Stimulated activated CD8-positive, alpha-beta memory T cell treated with anti-CD3 and anti-CD28 coated beads, Interleukin-2, amount 100 ng/mL, for 1 hour (primary cell): ENCODE measurements around the gene MAOA.
"Not testable (repeated sequence)": the region's sequence is repeated elsewhere in the genome, so short reads cannot be mapped to it uniquely, and the experiment has no call there.

ENCODE experiments used
- DNase-seq, 2 donors: peaks; one replicate each; pipeline ENCODE4 v3.0.0-alpha.2; 2020; ENCODE audit warnings: low read depth in 2 of 2

Gene MAOA

DNA sequence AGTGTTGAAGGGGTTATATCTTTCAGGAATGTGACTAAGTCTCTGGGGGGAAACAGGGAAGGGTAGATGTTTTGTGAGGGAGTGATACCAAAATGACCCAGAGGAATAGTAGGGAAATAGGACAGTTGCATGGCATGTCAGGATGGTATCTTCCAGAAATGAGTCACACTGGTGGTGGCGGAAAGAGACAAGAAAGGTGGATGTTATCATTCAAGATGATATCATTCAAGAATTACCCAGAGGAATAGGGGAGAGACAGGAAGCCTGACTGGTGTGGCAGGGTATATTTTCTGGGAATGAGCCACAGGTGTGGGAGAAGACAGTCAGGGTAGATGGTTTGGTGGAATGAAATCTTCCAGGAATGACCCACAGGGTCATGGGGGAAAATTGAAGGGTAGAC lies 61.1 kb downstream of the MAOA start:
- DNase-seq = no peak

DNA sequence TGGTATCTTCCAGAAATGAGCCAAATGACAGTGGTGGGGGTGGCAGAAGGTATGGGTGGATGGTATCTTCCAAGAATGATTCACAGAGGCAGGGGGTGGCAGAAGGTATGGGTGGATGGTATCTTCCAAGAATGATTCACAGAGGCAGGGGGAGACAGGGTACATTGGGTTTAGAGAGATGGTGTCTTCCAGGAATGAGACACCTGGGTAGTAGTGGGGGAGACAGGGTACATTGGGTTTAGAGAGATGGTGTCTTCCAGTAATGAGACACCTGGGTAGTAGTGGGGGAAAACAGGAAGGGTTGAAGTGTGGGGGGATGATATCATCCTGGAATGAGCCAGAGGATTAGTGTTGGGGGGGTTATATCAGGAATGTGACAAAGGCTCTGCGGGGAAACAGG lies 62.0 kb downstream of the MAOA start:
- DNase-seq = no peak

DNA sequence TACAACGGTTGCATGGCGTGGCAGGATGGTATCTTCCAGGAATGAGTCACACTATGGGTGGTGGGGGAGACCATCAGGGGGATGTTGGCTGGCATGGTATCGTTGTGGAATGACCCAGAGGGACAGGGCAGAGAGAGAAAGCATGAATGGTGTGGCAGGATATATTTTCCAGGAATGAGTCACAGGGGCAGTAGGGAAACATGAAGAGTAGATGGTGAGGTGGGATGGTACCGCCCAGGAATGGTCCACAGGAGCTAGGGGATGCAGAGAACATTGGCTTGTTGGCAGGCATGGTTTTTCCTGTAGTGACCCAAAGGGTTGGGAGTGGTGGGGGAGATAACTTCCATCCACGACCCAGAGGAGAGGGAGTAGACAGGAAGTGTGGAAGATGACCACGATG lies 62.4 kb downstream of the MAOA start:
- DNase-seq = no peak

DNA sequence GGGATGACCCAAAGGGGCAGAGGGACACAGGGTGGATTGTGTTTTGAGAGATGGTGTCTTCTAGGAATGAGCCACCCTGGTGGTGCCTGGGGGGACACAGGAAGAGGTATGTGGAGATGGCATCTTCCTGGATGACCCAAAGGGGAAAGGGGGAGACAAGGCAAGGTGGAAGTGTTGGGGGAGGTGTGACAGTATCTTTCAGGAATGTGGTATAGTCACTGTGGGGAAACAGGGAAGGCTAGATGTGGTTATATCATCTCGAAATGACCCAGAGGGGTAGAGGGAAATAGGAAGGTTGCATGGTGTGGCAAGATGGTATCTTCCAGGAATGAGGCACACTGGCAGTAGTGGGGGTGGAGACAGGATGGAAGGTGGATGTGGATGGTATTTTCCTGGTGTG lies 62.9 kb downstream of the MAOA start:
- no peak for DNase-seq

DNA sequence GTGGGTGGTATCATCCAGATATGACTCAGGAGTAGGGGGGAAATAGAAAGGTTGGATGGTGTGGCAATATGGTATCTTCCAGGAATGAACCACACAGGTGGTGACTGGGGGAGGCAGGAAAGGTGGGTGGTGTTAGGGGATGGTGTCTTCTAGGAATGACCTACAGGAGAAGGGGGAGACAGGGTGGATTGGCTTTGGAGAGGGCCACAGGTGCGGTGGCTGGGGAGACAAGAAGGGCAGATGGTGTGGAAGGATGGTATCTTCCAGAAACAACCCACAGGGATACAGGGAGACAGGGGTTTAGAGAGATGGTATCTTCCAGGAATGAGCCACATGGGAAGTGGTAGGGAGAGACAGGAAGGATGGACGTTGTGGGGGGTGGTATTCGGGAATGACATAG lies 64.0 kb downstream of the MAOA start:
- DNase-seq = no peak

DNA sequence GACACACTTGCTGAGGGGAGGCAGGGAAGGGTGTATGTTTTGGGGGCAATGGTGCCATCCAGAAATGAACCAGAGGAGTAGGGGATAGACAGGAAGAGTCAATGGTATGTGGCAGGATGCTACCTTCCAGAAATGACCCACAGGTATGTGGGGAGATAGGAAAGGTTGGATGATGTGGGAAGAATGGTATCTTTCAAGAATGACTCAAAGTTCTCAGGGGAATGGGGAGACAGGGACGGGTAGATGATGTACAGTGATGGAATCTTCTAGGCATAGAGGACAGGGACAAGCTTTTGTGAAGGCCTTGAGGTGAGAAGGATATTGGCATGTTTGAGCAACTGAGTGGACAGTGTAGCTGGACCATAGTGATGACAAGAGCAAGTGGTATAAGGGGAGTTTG lies 64.9 kb downstream of the MAOA start:
- DNase-seq = no peak

DNA sequence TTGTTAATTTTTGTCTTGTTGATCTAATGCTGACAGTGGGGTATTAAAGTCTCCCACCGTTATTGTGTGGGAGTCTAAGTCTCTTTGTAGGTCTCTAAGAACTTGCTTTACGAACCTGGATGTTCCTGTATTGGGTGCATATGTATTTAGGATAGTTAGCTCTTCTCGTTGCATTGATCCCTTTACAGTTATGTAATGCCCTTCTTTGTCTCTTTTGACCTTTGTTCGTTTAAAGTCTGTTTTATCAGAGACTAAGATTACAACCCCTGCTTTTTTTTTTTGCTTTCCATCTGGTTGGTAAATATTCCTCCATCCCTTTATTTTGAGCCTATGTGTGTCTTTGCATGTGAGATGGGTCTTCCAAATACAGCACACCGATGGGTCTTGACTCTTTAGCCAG lies 69.1 kb downstream of the MAOA start:
- DNase-seq = not testable (repeated sequence)

DNA sequence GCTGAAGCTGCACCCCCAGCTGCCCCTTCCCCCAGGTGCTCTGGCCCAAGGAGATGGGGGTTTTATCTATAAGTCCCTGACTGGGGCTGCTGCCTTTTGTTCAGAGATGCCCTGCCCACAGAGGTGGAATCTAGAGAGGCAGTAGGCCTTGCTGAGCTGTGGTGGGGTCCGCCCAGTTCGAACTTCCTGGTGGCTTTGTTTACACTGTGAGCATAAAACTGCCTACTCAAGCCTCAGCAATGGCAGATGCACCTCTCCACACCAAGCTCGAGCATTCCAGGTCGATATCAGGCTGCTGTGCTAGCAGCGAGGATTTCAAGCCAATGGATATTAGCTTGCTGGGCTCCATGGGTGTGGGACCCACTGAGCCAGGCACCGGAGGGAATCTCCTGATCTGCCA lies 71.2 kb downstream of the MAOA start:
- not testable (repeated sequence) for DNase-seq

DNA sequence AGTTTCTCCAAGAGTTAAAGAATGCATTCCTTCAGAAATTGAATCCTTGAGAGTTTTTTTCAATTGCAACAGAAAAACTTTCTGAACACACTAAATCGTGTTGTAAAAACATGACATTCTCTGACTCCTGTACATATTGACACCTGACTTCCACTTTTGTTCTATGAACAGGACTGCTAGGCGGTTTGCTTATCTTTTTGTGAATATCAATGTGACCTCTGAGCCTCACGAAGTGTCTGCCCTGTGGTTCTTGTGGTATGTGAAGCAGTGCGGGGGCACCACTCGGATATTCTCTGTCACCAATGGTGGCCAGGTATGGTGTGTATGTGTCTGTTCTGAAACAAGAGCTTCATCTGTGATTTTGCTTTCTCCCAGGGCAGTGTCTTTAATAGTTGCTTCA lies 71.9 kb downstream of the MAOA start:
- DNase-seq = no peak

DNA sequence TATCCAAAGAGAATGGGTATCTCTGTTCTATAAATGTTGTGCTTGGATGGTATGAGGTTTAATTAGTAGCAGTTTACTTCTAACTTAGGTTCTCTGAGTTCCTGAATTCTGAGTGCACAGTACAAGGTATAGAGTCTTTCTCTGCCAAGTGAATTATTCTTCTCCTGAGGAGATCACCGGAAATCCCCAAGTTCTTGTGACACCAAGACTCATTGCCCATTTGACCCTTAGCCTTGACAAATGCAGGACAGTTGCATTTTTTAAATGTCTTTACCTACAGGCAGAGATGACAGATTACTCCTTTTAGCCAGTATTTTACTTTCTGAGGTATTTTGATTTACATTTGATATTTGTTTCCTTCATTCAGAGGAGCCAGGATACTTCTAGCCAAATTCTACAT lies 72.9 kb downstream of the MAOA start:
- no peak for DNase-seq

DNA sequence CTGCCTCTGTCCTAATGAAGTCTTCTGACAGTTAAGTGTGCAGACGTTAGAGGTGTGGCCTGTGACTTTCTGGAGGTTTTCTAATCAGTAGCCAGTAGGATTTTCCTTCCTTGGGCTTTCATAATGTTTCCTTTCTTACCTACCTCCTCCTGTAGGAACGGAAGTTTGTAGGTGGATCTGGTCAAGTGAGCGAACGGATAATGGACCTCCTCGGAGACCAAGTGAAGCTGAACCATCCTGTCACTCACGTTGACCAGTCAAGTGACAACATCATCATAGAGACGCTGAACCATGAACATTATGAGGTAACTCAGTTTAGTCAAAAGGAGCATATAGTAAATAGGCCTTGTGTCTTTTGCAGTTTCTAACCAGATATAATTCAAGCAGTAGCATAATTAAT lies 75.0 kb downstream of the MAOA start:
- no peak for DNase-seq

DNA sequence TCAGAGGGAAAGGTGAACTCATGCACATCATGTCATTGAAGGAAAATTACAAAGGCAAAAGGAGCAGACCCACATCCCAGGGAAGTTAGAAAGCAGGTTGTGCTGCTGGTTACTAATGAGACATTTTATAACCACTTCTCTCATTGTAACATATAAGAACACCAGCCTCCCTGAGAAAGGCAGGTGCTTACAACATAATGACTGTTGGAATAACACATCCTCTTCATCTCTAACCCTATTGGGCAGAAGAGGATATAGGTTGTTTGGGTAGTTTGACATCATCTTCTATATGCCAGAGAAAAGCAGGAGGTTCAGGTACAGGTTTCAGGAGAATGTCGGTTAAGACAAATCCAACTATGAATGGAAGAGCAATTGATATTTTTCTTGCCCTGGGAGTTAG lies 77.6 kb downstream of the MAOA start:
- no peak for DNase-seq

DNA sequence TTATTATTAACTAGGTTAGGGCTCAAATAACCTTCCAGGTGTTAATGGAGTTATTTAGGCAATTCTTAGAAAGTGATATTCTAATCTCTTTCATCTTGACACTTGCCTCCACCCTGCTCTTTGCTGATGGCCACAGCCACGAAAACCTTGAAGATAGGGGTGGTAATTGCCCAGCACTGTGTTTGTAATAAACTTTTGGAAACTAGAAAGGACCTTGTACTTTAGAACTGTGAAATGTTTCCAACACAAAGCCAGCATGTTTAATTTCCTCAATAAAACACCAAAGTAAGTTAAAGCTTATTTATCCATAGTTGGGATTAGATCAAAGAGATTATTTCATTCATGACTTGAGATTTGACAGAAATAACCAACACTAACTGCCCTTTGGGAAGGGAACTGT lies 78.3 kb downstream of the MAOA start:
- DNase-seq = no peak

DNA sequence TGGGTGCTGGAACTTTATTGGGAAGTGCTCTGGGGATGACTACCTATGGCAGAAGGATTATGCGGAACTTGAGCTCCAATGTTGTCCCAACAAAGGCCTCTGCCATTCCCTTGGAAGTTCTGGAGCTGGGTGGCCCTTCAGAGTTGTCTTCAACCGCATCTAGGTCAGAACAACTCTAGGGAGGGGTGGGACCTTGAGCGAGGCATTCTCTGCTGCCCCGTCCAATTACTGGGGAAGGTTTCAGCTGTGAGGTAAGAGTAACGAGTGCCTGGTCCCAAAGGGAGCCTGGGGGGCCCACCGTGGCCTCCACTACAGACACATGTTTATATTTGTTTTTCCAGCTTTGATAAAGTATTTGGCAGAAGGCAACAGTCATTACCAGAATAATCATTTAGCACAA lies 79.4 kb downstream of the MAOA start:
- DNase-seq = no peak

DNA sequence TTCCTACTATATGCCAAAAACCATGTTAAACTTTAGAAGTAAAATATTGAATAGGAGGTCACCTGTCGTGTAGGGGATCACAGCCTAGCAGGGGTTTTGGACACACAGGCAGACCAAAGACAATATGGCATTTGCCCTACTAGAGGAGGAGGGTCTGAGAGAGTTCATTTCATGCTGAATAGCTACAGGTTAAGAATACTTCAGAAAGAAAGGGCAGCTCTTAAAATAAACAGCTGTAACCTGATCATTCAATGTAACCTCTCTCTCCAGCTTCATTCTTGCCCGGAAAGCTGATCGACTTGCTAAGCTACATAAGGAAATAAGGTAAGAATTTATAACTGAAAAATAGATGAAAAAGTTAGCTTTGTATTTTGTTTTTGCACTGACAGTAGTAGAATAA lies 79.9 kb downstream of the MAOA start:
- DNase-seq = no peak

DNA sequence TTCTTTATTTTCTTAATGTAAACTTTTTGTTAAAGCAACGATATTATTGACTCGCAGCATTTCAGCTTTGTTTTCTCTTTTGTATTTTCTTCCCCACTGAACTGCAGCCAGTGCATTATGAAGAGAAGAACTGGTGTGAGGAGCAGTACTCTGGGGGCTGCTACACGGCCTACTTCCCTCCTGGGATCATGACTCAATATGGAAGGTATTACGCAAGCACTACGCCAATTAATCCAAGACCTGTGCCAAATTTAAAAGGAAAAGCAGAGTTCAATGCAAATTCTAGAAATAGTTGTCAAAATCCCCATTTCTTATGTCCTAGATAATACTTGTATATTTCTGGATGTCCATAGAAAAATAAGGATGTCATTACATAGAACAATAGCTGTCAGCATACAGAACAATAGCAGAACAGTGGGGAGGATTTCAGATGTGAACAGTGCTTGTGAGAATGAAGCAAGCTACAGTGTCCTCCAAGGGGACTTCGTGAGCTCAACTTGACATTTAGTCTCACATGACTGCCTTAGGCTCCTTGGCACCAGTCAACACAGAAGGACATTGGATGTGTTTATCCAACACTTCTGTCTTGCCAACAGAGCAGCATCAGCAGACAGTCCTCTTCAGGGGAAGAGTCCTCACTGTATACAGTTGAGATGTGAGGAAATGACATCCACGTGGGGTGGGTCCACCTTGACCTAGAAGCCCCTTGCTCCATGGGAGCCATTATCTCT lies 85.9 kb downstream of the MAOA start:
- no peak for DNase-seq

DNA sequence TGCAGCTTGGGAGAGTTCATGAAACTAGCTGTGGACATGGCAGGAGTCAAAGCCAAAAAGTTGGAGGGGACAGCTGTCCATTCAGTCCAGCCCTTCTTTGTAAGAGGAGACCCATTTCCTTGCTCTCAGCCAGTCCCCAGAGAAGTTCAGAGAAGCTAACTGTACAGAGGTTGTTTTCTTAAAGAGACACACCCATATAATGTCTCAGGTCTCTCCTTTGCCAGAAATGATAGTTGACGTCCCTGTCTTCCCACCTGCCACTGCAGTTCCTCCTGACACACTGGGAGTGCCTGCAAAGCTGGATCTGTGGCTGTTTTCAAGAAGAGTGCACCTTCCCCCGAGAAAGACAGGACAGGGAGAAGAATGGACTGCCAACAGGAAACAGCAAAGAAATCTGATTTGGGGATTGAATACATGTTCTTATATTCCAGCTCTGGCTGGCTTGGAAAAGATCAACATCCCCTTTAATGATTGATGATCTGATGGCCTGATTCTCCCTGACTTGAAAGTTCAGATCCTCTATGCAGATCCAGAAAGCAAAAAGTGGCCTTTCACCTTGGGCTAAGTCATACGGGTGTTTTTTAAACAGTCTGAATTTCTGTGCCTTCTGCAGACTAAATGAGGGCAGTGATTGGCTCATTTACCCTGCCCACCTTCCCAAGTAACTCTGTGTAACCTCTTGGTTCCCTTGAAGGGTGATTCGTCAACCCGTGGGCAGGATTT lies 87.2 kb downstream of the MAOA start:
- DNase-seq = no peak

DNA sequence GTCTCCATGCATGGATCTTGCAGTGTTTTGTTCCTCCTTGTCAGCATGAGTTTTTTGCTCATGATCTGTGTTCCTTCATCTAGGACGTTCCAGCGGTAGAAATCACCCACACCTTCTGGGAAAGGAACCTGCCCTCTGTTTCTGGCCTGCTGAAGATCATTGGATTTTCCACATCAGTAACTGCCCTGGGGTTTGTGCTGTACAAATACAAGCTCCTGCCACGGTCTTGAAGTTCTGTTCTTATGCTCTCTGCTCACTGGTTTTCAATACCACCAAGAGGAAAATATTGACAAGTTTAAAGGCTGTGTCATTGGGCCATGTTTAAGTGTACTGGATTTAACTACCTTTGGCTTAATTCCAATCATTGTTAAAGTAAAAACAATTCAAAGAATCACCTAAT lies 88.2 kb downstream of the MAOA start:
- no peak for DNase-seq

DNA sequence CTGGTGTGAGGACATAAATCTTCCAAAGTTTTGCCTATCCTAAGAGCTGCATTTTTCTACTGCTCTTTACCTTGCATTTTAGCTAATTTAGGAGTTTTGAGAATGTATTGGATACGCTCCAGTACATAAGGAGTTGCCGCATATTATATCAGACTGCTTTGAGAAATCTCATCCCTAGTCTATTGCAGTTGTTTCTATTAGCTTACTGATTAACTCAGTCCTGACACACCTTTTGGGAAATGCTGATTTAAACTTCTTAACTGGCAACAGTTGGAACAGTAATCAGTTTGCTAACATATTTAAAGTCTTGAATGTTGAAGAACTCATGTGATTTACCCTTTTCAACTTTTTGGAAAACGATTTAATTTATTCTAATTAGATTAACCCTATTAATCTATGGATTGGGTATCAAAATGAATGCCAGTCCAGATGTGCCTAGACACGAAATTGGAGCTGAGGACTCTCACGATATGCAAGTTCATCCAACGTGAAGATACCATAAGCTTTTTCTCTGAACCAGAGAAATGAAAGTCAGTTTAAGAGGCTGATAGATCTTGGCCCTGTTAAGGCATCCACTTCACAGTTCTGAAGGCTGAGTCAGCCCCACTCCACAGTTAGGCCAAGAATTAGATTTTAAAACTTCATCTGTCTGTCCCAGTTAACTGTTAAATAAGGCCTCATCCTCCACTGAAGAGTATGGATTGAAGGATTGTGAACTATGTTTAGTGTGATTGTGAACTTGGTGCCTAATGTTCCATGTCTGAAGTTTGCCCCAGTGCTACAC lies 90.0 kb downstream of the MAOA start:
- DNase-seq = no peak

DNA sequence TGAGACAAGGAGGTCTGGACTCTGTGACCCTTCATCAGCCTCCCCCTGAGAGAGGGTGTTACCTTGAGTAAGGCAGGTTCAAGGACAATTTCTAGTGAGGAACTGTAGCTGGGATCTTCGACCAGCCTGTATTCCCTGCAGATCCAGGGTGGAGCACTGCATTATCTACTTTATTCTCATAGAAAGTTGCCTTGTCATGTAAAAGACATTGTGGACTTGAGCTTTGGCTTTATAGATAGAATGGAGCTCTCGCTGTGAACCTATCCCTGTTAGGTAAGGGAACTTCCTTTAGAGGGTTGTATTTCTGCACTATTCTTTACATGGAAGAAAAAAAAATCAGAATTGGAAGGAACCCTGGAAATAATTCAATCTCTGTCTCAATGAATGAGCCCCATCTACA lies 91.4 kb downstream of the MAOA start:
- DNase-seq = no peak

DNA sequence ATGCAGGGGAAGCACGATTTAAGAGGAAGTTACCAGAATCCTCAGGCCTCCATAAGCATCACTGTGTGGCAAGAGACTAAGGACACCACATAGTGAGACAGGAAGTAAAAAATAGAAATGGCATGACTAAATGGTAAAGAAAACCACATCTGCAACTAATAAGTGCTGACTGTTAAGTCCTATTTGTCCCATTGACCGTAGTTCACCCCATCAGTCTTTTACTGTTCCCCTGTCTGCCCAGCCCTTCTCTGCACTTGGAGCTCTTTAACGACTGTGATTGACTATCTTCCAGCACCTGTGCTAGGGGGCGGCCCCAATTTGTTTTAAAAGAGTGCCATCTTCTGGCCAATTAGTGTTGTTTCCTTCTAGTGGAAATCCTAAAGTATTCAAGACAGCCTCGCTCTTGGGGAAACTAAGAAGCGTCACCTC lies 94.2 kb downstream of the MAOA start:
- peak in 1 of 2 donors; percentile 22 for DNase-seq

DNA sequence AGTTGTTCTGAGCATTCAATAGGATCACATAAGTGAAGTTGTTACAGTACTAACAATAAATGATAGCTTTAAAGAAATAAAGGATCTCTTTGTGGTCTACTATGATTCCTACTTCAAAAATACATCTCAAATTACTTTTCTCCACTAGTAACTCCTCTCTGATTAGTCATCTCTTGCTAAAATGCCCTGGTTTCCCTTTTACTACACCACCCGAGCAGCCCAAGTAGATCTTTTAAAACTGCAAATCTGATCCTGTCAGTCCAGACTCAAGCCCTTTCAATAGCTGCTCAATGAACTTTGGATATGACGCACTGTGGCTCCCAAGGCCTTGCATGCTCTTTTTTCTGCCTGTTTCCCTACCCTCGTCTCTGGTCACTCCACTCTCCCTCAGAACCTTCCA lies 97.5 kb downstream of the MAOA start:
- no peak for DNase-seq

DNA sequence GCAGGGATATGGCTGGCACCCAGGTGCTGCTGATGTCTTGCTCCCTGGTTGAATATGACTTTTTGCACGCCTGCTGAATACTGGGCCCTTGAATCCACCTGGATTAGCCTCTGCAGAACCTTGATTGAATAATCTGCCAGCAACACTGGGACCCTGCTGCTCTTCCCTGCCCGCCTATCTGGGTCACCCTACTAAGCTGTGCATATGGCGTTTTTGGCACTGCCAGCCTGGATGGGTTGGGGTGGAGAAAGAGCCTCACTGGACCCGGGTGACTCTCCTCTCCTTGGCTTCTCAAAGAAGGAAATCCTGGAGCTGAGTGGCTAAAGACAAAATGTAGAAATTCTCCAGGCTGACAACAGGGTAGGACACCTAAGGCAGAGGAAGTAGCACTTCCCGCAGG lies 100.0 kb downstream of the MAOA start:
- DNase-seq = no peak
